SH-SY5Y (cell line): ENCODE data around the gene VPS16.

Source experiments
- GATA2 ChIP-seq: IDR thresholded peaks from 2 replicates; pipeline ENCODE4 v1.6.1; 2011; ENCODE audit warnings: mild to moderate bottlenecking, low read depth, low read length
- GATA3 ChIP-seq: IDR thresholded peaks from 2 replicates; pipeline ENCODE4 v1.6.1; 2011; ENCODE audit warnings: low read depth, mild to moderate bottlenecking, low read length, moderate library complexity

DNA sequence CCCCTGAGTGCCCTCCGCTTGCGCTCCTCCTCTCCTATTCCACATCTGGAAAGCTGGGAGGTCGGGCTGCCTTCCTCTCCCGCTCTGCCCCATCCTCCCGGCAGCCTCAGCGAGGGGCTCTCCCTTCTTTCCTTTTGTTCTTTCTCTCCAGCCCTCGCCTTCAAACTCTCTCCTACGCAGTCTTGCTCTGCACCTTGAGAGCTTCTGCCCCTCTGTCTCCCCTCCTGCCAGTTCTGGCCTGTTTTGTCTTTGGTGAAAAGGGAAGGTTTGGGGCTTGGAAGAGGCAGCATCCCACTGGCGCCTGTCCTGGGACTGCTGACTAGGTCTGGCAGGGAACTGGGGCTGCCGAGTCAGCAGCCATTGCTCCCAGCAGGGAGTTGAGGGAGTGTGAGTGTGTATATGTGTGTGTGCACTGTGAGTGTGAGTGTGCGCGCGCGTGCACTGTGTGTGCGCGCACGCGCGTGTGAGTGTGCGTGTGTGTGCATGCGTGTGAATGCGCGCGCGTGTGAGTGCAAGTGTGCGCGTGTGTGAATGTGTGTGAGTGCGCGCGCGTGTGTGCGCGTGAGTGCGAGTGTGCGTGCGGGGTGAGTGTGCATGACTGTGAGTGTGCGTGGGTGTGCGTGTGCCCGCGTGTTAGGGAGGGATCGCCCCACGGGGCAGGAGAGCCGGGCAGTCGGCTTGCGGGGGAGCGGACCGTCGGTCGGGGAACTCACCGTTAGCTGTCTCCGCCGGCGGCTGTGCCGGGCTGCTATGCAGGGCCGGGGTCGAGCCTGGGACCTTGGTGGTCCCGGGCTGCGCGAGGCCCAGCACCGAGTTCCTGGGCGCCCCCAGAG, 40.6 kb upstream of the VPS16 start:
- TF ChIP-seq GATA2 (no peak), GATA3 (no peak)
